Measurements from ENCODE around the gene LIPC. TPM values are rescaled to one million over a fixed set of nuclear protein-coding genes. Genes with fewer than 3 reads are reported as not detected.

The LIPC gene
- total RNA-seq, 1 experiment from 2014 or later = not detected

DNA sequence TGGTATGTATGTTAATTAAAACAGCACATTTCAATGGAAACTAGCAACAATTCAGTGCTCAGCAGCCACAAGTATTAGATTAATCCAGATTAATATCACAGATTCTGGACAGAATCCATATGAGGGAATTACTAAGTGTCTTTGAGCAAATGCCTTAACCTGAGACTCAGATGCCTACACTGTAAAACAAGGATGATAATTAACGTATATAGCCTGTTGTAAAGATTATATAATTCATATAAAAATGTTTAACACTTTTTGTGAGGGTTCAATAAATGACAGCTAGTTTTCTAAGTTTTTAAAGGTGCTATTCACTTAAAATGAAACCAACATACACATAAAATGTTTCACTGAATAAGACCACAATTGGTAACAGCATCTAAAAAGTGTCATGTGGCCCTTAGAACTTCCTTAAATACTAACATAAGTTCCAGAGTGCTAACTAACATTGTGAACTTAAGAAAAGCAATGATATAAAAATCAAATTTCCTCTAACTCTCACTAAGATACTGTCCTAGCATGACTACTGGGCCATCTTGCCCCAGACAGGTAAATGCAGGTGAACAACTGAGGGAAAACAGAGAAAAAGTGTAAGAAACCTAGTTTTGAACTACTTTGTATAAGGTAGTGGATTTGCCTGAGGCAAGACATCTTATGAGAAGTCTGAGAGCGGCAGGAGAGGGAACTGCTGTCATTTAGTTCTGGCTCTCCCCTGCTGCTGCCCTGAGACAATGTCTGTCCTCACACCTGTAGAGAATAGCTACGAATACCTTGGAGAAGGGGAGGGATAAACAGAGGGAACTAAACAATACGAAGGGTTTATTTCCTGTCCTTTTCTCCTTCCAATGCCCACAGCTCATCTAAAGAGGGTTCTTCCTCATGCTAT lies 166.4 kb downstream of the LIPC start:
- CTCF ChIA-PET = no interaction called here

DNA sequence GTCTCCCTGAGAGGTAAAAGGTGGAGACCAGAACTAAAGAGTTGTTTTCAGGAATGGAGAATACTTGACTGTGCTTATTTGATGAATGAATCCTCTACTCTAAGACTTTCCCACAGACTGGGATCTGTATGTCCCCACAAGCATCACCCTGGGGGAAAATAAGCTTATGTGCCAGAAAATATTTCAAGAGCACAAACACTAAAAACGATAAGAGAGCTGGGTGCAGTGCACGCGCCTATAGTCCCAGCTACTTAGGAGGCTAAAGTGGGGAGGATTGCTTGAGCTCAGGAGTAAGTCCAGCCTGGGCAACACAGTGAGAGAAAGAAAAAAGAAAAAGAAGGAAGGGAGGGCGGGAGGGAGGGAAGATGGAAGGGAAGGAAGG lies 167.0 kb downstream of the LIPC start:
- H3K36me3 ChIP-seq (ENCODE audit: control insufficient read depth in 1 of 2, insufficient read depth in 2 of 2, low read length in 2 of 2) = 0 out of 4 replicates have a peak, but pooled peaks cover 0 to 3% of the 10 kb centered on the region in 2 experiments
- no peaks in the 10 kb centered on the region for H4K20me1 ChIP-seq (ENCODE audit: insufficient read depth)
- no TSS peak for BruUV-seq (replicated peaks)
- ChIA-PET CTCF (no interaction called here), RAD21 (ENCODE audit: low non-redundant PET in 1 of 2, low total read pairs in 2 of 2, uncharacterized antibody in 2 of 2, unreplicated experiment in 2 of 2) (no interaction called here), POLR2A (no interaction called here)
- H3K9me3 ChIP-seq (ENCODE audit: control insufficient read depth in 1 of 2, insufficient read depth in 1 of 2, low read depth in 1 of 2, low read length in 2 of 2) = no peaks in the 10 kb centered on the region
- no peaks in the 10 kb centered on the region for H3K79me2 ChIP-seq (ENCODE audit: insufficient read depth, low read length)
- no peaks in the 10 kb centered on the region for H3K9me2 ChIP-seq (ENCODE audit: insufficient read depth)
- H3K4me3 ChIP-seq (replicated peaks in 1 of 2; ENCODE audit: low read depth in 1 of 2, low read length in 2 of 2) = no peak overlapping the region
- no peak overlapping the region for H3K27ac ChIP-seq (ENCODE audit: low read depth, low read length)
- H3K9ac ChIP-seq (ENCODE audit: low read length) = no peak overlapping the region
- intact Hi-C loops (cut with micrococcal nuclease) = no loop called here
- no peak overlapping the region for H2AFZ ChIP-seq (ENCODE audit: low read depth, low read length, poor library complexity, severe bottlenecking)
- ATAC-seq (no peak), DNase-seq (ENCODE audit: low read depth, low spot score) (no peak)
- TF ChIP-seq JUND (IDR thresholded peaks at IDR 0.05) = no peak
- TF ChIP-seq SIN3A (IDR thresholded peaks at IDR 0.05; ENCODE audit: low read depth) = no peak
- no peak for TF ChIP-seq CBX3 (IDR thresholded peaks at IDR 0.05; ENCODE audit: low read depth)
- TF ChIP-seq, protein P1, sequence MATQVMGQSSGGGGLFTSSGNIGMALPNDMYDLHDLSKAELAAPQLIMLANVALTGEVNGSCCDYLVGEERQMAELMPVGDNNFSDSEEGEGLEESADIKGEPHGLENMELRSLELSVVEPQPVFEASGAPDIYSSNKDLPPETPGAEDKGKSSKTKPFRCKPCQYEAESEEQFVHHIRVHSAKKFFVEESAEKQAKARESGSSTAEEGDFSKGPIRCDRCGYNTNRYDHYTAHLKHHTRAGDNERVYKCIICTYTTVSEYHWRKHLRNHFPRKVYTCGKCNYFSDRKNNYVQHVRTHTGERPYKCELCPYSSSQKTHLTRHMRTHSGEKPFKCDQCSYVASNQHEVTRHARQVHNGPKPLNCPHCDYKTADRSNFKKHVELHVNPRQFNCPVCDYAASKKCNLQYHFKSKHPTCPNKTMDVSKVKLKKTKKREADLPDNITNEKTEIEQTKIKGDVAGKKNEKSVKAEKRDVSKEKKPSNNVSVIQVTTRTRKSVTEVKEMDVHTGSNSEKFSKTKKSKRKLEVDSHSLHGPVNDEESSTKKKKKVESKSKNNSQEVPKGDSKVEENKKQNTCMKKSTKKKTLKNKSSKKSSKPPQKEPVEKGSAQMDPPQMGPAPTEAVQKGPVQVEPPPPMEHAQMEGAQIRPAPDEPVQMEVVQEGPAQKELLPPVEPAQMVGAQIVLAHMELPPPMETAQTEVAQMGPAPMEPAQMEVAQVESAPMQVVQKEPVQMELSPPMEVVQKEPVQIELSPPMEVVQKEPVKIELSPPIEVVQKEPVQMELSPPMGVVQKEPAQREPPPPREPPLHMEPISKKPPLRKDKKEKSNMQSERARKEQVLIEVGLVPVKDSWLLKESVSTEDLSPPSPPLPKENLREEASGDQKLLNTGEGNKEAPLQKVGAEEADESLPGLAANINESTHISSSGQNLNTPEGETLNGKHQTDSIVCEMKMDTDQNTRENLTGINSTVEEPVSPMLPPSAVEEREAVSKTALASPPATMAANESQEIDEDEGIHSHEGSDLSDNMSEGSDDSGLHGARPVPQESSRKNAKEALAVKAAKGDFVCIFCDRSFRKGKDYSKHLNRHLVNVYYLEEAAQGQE (IDR thresholded peaks at IDR 0.05; ENCODE audit: low read depth) = no peak
- TF ChIP-seq TCF7L2 (IDR thresholded peaks at IDR 0.05; ENCODE audit: borderline replicate concordance, extremely low read depth, insufficient read depth, insufficient read length) = no peak
- no peak for TF ChIP-seq POLR2A (IDR thresholded peaks at IDR 0.05; ENCODE audit: borderline replicate concordance, extremely low read depth, insufficient read depth, insufficient read length)
- H3K4me1 ChIP-seq (ENCODE audit: control insufficient read depth in 1 of 2, insufficient read depth in 2 of 2, low read length in 2 of 2) = no peaks in the 10 kb centered on the region
- no peaks in the 10 kb centered on the region for H3K27me3 ChIP-seq (ENCODE audit: insufficient read depth, low read length)
- no peak overlapping the region for H3K4me2 ChIP-seq (ENCODE audit: low read length)

More for the DNA sequence above, 166.4 kb downstream of the LIPC start:
- Histone ChIP-seq H3K9me3 (ENCODE audit: control insufficient read depth in 1 of 2, insufficient read depth in 1 of 2, low read depth in 1 of 2, low read length in 2 of 2) (no peaks in the 10 kb centered on the region), H2AFZ (ENCODE audit: low read depth, low read length, poor library complexity, severe bottlenecking) (no peak overlapping the region), H3K4me2 (ENCODE audit: low read length) (no peak overlapping the region), H3K9me2 (ENCODE audit: insufficient read depth) (no peaks in the 10 kb centered on the region), H3K4me1 (ENCODE audit: control insufficient read depth in 1 of 2, insufficient read depth in 2 of 2, low read length in 2 of 2) (no peaks in the 10 kb centered on the region), H3K4me3 (replicated peaks in 1 of 2; ENCODE audit: low read depth in 1 of 2, low read length in 2 of 2) (no peak overlapping the region), H3K9ac (ENCODE audit: low read length) (no peak overlapping the region), H3K36me3 (ENCODE audit: control insufficient read depth in 1 of 2, insufficient read depth in 2 of 2, low read length in 2 of 2) (0 out of 4 replicates have a peak, but pooled peaks cover 0 to 3% of the 10 kb centered on the region in 2 experiments), H4K20me1 (ENCODE audit: insufficient read depth) (no peaks in the 10 kb centered on the region), H3K27me3 (ENCODE audit: insufficient read depth, low read length) (no peaks in the 10 kb centered on the region), H3K79me2 (ENCODE audit: insufficient read depth, low read length) (no peaks in the 10 kb centered on the region), H3K27ac (ENCODE audit: low read depth, low read length) (no peak overlapping the region)
- intact Hi-C loops (cut with micrococcal nuclease) = no loop called here
- TF ChIP-seq, protein P2, sequence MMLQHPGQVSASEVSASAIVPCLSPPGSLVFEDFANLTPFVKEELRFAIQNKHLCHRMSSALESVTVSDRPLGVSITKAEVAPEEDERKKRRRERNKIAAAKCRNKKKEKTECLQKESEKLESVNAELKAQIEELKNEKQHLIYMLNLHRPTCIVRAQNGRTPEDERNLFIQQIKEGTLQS (IDR thresholded peaks at IDR 0.05) = no peak
- TF ChIP-seq ZNF274 (IDR thresholded peaks at IDR 0.05; ENCODE audit: low read depth, low read length) (no peak), SP1 (IDR thresholded peaks at IDR 0.05; ENCODE audit: low read depth) (no peak)
- RAD21 ChIA-PET (ENCODE audit: low non-redundant PET in 1 of 2, low total read pairs in 2 of 2, uncharacterized antibody in 2 of 2, unreplicated experiment in 2 of 2) = no interaction called here
- no peak for ATAC-seq
- DNase-seq (ENCODE audit: low read depth, low spot score) = no peak
- POLR2A ChIA-PET = no interaction called here
- BruUV-seq (replicated peaks) = no TSS peak
